BJ (cell line): ENCODE results near the gene ATOSA. TPM values are rescaled to one million over a fixed set of nuclear protein-coding genes. Genes with fewer than 3 reads are reported as not detected.

Experiments
- CTCF ChIA-PET: fragments of 350-600 bp; formaldehyde crosslinking; extraction: SDS; loops from one replicate; lab custom pipeline; 2021; ENCODE audit warnings: antibody characterized with exemption, inconsistent platforms; lab: Yijun Ruan, JAX
- POLR2A ChIA-PET: fragments of 300-600 bp; sonication (Branson Sonifier 250); formaldehyde crosslinking; extraction: SDS; loops from one replicate; lab custom pipeline; 2021; ENCODE audit warnings: antibody characterized with exemption; lab: Charles Lee
- DNase-seq: peaks from one replicate; pipeline ENCODE4 v3.0.0-alpha.2; 2011; ENCODE audit warnings: low read depth
- H3K27me3 ChIP-seq: 2 replicates; pipeline ENCODE4 v1.6.0; 2011; ENCODE audit warnings: low read length; ENCODE audit not compliant: control insufficient read depth, insufficient read depth
- H3K36me3 ChIP-seq: 2 replicates; pipeline ENCODE4 v1.5.1; 2011; ENCODE audit warnings: low read length; ENCODE audit not compliant: control insufficient read depth, insufficient read depth
- H3K4me3 ChIP-seq: 2 replicates; pipeline ENCODE4 v1.5.1; 2011; ENCODE audit warnings: low read depth, mild to moderate bottlenecking, control low read depth, low read length
- polyA plus RNA-seq: library from polyadenylated mRNA; depleted of rRNA; stranded (reverse); fragments of >200 nt; gene quantifications from 2 replicates; pipeline ENCODE4 v1.2.3, GENCODE V29; 2011
- TF ChIP-seq, protein P1 (sequence below): IDR thresholded peaks from 2 replicates; pipeline ENCODE4 v1.5.1; 2011; ENCODE audit warnings: low read depth, mild to moderate bottlenecking, control low read depth, inconsistent platforms, low read length, moderate library complexity; ENCODE audit not compliant: insufficient read depth

ATOSA gene
- polyA plus RNA-seq, 1 experiment: 11.6 TPM

DNA sequence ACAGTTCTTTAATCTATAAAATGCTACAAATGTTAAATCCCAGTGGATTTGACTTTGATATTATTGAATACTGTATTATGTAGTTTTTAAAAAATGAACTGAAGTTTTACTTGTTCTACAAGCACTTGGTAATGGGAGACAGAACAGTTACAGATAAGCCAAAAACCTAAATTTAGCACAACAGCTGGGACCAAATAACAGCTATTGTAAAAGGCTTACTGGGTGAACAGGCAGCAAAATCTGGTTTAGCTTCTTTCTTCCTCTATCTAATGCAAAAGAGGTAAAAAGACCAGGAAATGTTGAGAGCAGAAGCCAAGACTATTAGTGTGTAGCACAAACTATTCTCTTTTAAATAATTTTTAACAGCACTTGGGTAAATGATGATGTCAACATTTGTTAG lies 1.6 kb upstream of the ATOSA start:
- Histone ChIP-seq H3K4me3 (no peak overlapping the region), H3K27me3 (peaks cover 3% of the 10 kb centered on the region), H3K36me3 (no peaks in the 10 kb centered on the region)
- ChIA-PET POLR2A (no interaction called here), CTCF (no interaction called here)
- DNase-seq: no peak
- TF ChIP-seq, protein P1, sequence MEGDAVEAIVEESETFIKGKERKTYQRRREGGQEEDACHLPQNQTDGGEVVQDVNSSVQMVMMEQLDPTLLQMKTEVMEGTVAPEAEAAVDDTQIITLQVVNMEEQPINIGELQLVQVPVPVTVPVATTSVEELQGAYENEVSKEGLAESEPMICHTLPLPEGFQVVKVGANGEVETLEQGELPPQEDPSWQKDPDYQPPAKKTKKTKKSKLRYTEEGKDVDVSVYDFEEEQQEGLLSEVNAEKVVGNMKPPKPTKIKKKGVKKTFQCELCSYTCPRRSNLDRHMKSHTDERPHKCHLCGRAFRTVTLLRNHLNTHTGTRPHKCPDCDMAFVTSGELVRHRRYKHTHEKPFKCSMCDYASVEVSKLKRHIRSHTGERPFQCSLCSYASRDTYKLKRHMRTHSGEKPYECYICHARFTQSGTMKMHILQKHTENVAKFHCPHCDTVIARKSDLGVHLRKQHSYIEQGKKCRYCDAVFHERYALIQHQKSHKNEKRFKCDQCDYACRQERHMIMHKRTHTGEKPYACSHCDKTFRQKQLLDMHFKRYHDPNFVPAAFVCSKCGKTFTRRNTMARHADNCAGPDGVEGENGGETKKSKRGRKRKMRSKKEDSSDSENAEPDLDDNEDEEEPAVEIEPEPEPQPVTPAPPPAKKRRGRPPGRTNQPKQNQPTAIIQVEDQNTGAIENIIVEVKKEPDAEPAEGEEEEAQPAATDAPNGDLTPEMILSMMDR: no peak

DNA sequence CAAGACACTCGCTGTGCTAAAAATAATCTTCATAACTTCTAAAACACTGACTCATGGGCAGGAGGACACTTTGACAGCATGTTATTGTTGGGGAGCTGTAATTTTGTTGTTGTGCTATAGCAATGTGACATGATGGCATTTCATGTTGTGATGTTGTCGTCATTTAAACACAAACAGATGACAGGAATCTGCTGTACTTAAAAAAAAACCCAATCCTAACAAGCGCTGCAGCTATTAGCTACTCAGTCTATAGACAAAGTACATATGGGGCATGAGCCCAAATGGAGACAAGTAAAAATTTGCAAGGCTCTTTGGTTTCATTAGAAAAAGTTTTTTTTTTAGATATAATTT lies 828 bp upstream of the ATOSA start:
- peaks cover 3% of the 10 kb centered on the region for H3K27me3 ChIP-seq
- no peaks in the 10 kb centered on the region for H3K36me3 ChIP-seq
- POLR2A ChIA-PET: interaction anchor here (0.6 kb wide), 1 partner anchor 380 kb away, joined by 5 read pairs; no protein-coding TSS in a partner anchor
- CTCF ChIA-PET: interaction anchor here (1.2 to 1.8 kb wide), 2 partner anchors 54 to 423 kb away, joined by 4 to 6 read pairs; no protein-coding TSS in a partner anchor
- peak overlapping the region; percentile 98 for H3K4me3 ChIP-seq
- TF ChIP-seq, protein P1: no peak
- no peak for DNase-seq

DNA sequence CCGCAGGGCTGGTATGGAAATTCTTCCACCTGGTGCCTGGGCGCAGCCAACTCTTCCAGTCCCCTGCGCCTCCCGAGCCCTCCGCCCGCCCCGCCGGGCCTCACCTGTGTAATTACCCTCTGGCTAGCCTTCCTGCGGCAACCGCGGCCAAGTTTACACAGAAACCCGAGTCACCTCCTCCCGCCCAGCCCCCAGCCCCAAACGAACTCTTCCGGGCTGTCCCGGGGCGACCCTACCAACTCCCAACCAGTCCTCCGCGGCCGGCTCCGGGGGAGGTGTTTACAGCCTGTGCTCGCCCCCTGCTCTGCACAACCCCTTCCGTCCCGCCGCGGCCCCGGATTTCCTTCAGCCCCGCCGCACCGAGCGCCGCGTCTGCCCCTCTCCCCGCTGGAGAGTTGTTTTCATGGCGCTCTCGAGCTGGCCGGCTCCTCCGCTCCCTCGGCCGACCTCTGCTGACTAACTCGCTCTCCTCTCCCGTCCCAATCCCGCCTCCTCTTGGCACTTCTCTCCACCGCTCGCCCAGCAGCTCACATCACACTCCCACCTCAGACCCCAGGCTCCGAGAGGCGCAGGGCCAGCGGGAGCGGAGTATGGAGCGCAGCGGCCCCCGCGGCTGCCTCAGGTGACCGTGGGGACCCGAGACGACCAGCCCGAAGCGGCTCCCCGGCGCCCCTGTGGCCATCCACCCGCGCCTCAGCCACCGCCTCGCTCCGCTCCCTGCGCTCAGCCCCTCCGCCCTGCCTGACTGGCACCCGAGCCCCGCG lies 538 bp downstream of the ATOSA start:
- H3K27me3 ChIP-seq: peaks cover 3% of the 10 kb centered on the region
- ChIA-PET POLR2A (no interaction called here), CTCF (interaction anchor here (1.8 kb wide), 1 partner anchor 422 kb away, joined by 6 read pairs; no protein-coding TSS in a partner anchor)
- peak overlapping the region; percentile 98 for H3K4me3 ChIP-seq
- DNase-seq: no peak
- no peaks in the 10 kb centered on the region for H3K36me3 ChIP-seq
- TF ChIP-seq, protein P1: peak; percentile 25; the same call in 1 of the 2 replicates

DNA sequence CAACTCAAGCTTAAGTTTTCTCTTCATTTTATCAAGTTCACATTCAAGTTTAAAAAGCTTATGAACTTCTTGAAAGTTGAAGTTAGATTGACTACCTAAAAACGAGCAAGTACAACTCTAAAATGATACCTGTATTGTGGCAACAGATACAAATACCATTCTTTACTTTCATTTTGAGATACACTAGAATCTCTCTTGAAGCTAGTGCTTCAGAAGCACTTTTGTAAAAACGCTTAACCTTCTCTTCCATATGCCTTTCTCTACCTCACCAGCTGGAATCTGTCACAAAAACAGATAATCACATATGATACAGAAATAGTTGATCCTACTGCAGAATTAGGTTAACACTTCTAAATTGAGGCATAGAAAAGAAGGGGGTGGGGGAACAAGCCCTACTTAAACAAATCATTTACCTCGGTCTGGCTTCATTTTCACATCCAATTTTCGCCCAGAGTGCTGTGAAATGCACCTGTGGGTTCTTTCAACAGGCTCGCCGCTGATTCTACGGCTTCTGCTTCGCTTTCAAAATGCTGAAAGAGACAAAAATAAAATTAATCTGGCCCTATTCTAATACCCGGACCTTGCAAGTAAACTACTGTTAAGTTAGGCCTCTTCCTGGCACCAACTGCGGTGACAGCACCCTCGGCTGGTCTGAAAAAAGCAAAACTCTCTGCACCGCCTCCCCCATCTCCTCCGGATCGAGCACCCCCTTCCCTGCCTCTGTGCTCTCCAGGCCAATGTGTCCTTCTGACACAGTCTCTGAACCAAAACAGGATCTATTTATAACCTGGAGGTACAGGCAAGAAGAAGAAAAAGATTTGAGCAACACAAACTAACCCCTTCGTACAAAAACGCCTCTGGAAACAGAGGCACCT lies 1.4 kb downstream of the ATOSA start:
- DNase-seq: no peak
- peaks cover 3% of the 10 kb centered on the region for H3K27me3 ChIP-seq
- ChIA-PET POLR2A (no interaction called here), CTCF (interaction anchor here (1.1 kb wide), 1 partner anchor 57 kb away, joined by 5 read pairs; no protein-coding TSS in a partner anchor)
- H3K4me3 ChIP-seq: peak overlapping the region; percentile 98
- TF ChIP-seq, protein P1: peak; percentile 26; the same call in 1 of the 2 replicates
- H3K36me3 ChIP-seq: no peaks in the 10 kb centered on the region

DNA sequence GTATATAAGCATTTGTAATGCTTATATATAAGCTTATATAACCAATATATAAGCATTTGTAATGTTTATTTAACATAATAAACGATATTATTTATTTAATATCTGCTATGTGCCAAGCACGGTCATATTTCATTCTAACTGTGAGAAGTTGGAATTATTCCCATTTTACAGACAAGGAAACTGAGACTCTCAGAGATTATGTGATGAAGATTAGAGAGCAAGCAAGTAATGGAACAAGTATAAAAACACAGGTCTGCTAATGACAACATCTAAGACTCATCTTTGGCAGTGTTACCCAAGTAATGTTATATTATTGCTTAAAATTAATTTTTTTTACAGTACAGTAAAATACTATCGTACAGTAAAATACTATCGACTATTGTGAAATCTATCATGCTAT lies 4.4 kb downstream of the ATOSA start:
- no peak for DNase-seq
- no peaks in the 10 kb centered on the region for H3K36me3 ChIP-seq
- H3K4me3 ChIP-seq: no peak overlapping the region
- H3K27me3 ChIP-seq: no peaks in the 10 kb centered on the region
- TF ChIP-seq, protein P1: no peak
- ChIA-PET POLR2A (no interaction called here), CTCF (no interaction called here)
